RCC 7860 (cell line): ENCODE measurements around the gene GCGR.
"Not testable (repeated sequence)": the region's sequence is repeated elsewhere in the genome, so short reads cannot be mapped to it uniquely, and the experiment has no call there.

ENCODE experiments used
- DNase-seq: peaks from one replicate; pipeline ENCODE4 v3.0.0-alpha.2; 2015; ENCODE audit warnings: low spot score
- FAIRE-seq: peaks from 2 replicates; lab custom pipeline; 2012; peaks lifted over from hg19 to GRCh38; lab: Jason Lieb, UNC

Gene GCGR

DNA sequence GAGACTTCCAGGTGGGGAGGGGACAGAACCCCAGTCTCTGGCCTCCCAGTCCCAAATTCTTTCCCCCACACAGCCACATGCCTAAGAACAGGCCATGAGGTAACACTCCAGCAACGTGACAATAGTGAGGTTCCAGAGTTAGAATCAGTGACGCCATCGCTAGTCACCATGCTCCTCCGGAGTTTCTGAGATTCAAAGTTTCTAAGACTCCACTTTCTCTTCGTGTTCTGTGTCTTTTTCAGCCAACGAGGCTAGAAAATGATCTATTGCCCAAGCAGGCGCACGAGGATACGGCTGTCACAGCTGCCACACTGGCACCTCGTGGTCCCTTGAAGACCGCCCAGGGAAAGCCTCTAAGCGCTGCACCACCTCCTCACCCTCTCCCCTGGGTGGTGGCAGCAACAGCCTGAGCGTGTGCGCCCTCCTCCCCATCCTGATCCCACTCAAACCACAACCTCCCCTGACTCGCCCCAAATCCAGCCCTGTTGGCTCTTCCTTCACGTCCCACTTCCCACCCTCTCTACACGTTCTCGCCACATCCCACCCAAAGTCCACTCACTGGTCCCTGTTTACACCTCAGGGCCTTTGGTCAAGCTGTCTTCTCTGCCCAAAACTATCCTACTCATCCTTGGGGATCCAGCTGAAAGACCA lies 28.1 kb downstream of the GCGR start:
- DNase-seq (no peak), FAIRE-seq (no peak)

DNA sequence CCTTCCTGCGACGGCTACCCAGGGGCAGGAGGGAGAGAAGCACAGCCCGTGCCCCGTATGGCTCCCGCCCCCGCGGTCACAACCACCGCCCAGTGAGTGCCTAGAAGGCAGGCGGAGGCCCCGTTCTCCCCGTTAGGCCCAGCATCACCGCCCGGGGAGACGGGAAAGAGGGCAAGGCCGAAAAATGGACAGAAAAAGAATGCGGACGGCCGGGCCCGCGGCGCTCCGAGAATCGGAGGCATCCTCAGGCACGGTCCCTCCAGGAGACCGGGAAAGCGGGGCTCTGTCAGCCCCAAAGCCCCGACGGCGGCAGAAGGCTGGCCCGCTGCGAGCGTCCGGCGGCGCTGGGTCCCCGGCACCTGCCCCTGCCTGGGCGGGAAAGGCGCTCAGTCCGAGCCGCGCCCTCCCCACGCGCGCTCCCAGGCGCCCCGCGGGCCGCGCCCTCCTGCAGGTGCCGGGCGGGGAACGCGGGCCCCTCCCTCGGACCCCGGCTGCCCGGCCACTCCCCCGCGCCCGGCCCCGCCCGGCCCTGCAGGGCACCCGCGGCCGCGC lies 28.7 kb downstream of the GCGR start:
- DNase-seq (no peak), FAIRE-seq (no peak)

DNA sequence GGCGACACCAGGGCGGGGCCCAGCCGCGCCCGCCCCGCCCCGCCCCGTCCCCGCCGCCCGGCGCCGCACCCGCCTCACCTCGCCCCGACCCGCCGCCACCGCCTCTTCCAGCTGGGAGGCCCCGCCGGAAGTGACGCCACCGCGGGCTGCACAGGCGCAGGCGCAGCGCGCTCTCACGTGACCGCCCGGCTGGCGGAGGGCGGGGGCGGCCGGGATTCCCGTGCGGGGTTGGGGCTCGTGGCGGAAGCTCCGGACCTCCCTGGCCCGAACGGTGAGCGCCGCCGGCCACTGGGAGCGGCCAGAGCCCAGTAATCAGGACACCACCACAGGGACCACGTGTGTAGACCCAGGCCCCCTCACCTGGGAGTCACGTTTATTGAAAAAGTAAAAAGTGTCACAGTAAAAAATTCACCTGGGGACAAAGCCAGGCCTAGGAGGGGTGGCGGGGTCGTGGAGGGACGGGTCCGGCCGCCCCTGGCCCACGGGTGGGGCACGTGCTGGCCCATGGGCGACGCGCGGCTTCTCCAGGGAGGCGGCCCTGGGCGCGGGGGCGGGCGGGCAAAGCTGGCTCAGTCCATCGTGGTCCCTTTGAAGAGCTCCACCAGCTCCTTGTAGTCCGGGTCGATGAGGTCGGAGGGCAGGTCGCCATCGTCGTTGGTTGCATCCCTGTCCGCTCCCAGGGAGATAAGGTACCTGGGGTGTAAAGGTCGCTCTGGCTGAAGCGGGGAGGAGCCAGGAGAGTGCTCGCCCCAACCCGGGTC lies 29.4 kb downstream of the GCGR start, which contains the start of gene MCRIP1:
Gene MCRIP1, minus strand, starts transcription at position 132 of the 761 bp plus-strand sequence. CDS start 8,785 bp downstream, outside the sequence.
- FAIRE-seq (no peak), DNase-seq (peak; percentile 80)

DNA sequence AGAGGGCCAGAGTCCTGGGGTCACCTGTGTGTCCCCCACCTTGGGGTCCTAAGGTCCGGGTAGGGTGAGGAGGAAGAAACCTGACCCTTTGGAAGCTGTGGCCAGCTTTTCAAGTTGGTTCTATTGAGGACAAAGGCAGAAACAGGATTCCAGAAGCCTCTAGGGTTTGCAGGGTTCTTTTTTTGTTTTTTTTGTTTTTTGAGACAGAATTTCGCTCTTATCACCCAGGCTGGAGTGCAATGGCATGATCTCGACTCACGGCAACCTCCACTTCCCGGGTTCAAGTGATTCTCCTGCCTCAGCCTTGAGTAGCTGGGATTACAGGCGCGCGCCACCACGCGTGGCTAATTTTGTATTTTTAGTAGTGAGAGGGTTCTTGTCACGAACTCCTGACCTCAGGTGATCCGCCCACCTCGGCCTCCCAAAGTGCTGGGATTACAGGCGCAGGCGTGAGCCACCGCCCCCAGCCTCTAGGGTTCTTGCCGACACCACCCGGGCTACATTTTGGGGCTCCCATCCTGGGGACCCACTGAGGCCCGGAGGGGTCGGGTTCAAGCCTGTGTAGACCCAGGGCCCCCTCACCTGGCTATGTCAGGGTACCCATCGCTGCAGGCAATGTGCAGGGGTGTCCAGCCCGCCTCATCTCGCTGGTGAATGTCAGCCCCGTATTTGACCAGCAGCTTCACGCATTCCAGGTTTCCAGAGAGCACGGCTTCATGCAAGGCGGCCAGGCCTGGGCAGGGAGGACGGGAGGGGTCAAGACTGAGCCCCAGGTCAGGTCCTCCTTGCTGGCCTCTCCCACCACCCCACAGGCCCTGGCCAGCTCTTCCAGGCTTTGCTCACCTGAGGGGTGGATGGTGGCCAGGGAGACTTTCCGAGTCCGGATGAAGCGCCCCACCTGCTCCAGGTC lies 30.2 kb downstream of the GCGR start:
- no peak for FAIRE-seq
- no peak for DNase-seq

DNA sequence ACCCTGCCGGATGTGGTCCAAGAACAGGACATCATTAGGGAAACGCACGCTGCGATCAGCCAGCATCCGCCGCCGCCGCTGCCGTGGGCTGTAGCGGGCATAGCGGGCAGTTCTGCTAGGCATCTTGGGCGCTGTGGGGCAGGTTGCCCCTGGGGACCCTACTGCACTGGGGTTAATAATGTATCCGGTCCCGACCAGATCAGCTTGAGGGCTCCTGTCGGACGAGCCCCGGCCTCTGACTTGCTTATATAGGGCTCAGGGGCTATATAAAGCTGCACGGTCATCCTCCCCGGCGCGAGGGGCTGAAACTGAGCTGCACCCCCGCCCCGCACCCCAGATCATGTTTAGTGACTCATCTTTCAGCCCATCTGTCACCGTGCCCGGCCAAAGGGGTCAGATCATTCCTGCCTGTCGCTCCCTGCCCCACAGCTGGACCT lies 30.9 kb downstream of the GCGR start, which contains the start of gene PPP1R27:
Gene PPP1R27, minus strand, starts transcription at position 220 of the 437 bp plus-strand sequence. Its CDS starts 97 bp downstream, at position 123.
- no peak for DNase-seq
- no peak for FAIRE-seq

DNA sequence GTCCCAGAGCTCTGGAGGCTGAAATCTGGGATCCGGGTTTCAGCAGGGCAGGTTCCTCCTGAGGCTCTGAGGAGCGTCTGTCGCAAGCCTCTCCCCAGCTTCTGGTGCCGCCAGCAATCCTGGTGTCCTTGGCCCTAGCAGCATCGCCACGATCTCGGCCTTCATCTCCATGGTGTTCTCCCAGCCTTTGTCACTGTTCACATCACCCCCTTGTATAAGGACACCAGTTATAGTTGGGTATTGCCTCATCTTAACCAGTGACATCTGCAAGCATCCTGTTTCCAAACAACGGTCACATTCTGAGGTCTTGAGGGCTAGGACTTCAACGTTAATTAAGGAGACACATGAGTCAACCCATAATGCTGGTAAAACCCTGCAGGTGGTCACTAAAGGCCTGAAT lies 33.7 kb downstream of the GCGR start:
- no peak for DNase-seq
- FAIRE-seq = no peak

DNA sequence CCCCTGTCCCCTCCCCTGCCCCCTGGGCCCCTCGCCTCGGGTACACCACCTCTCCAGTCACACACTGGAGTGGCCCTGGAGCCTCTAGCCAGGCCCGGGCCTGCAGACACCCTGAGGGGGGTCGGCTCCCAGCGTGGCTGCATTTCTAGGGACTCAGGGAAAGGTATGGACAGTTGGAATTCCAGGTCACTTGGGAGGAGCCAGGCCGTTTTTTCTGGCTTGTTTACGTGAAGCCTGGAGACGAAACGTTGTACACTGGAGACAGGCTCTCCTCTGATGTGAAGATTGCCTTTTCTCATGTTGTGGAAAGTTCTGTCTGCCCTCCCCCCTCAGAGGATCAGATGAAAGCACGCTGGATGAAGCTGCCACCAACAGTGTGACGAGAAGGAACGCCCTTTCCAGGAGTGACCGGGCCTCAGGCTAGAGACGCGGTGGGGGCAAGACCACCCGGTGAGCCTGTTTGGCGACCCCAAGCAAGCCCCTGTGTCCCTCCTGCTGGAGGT lies 34.9 kb downstream of the GCGR start:
- DNase-seq (no peak), FAIRE-seq (no peak)

DNA sequence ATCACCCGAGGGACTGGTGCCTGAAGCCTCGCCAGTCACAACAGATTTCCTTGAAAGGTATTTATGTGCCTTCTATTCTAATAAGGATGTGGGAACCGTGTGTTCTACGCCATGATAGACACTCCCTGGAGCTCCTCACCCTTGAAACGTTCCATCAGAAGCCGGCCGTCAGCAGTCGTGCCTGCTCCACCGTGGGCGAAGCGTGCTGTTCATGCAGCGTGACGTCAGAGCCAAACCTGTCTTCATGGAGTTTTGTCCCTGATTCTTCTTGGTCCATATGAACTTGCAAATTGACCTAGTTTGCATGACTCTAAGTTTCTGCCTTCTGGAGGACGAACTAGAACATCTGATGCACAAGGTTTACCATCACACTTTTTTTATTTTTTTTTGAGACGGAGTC lies 35.4 kb downstream of the GCGR start:
- FAIRE-seq = no peak

DNA sequence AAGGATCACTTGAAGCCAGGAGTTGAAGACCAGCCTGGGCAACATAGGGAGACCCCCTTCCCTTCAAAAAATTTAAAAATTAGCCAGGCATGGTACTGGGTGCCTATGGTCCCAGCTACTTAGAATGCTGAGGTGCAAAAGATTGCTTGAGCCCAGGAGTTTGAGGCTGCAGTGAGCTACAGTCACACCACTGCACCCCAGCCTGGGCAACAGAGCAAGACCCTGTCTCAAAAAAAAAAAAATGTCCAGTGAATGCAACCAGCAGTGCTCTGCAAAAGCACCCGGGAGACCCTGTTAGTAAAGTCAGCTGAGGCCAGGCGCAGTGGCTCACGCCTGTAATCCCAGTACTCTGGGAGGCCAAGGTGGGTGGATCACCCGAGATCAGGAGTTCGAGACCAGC lies 36.1 kb downstream of the GCGR start:
- not testable (repeated sequence) for DNase-seq, FAIRE-seq

More for the DNA sequence above, 35.4 kb downstream of the GCGR start:
- DNase-seq = no peak

DNA sequence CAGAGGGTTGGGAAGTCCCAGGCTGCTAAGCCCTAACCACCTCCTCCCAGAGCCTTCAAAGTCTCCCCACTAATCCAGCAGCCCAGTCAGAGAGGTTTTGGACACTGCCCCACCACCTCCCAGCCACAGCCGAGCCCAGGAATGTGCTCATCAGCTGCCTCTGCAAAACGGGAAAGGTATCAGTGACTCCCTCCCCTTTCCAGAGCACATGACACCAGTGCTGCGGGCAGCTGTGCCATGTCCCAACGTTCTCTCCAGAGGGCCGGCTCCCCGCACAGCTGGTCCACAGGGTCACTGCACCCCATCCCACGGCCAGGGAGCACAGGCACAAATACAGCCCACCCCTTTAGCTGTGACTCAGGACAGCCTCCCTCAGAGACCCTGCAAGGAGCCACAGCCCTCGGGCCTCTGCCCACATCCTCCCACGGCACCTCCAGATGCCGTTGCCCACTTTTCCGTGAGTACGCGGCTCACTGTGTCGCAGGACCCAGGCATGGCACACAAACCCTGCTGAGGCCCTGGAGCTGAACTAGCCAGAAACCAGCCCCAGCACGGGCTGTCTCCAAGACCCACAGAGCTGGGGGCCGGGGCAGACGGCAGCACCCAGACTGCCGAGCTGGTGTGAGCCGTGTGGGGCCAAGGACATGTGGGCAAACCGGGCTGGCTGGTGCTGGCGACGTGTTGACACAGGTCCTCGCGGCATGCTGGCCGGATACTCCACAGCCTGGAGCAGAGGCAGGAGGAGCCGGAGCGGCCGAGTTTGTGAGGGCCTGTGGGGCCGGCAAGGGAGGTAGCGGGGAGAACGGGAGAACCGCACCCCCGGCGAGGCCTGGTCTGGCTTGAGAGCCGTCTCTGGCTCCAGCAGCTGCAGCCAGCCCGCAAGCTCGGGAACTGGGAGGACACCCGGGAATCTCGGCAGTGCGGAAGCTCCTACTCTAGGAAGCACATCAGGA lies 37.2 kb downstream of the GCGR start:
- FAIRE-seq (no peak), DNase-seq (no peak)

DNA sequence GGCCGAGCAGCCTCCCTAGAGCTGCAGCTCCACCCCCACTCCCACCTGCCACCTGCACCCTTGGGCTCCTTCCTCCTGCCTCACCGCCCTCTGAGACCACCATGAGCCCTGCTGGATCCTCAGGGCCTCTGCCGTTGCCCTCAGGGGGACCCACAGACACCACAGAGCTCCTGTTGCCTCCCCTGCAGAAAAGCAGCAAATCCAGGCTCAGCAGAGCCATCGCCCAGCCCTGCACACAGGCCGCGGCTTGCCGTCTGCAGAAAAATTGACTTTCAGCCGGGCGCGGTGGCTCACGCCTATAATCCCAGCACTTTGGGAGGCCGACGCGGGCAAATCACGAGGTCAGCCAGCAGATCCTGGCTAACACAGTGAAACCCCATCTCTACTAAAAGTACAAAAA lies 37.9 kb downstream of the GCGR start:
- no peak for DNase-seq
- no peak for FAIRE-seq

DNA sequence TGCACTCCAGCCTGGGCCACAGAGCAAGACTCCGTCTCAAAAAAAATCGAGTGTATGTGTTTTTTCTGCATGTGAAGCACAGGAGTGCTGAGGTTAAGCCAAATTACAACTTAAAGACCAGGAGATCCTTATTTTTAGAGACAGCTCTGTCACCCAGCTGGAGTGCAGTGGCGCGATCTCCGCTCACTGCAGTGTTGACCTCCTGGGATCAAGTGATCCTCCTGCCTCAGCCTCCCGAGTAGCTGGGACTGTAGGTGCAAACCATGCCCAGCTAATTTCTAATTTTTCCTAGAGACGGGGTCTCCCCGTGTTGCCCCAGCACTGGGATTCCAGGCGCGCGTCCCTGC lies 38.4 kb downstream of the GCGR start:
- no peak for DNase-seq
- FAIRE-seq = no peak

DNA sequence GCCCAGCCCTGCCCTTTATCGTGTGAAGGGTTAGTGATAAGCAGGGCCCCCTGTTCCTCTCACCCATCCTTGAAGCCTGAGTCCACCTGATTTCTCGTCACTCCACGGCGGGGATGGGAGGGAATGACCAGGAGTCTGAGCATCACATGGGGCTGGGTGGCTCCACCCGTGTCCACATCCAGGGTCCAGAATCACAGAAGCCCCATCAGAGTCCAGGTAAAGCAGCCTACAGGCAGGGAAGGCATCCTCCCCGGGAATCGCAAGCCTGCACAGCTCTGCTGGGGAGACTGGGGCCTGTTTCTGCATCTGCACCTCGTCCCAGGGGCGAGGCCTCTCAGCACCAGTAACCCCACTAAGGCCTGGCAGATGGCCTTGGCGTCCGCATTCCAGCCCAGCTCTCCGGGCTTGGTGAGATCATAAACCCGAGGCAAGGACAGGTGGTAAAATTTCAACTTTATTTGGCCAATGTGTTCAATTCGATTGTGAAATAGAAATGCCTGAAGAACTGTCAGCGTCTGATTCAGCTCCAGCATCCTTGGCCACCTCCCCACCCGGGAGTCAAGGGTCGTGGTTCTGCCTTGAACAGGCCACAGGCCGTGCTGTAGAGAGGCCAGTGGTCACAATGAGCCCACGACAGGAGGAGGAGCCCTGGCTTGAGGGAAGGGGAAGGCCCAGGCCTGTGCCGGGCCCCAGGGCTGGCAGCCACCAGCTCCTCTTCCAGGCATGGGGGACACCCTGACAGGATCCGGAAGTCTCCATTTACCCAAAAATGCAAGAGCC lies 39.0 kb downstream of the GCGR start:
- DNase-seq = no peak
- no peak for FAIRE-seq

DNA sequence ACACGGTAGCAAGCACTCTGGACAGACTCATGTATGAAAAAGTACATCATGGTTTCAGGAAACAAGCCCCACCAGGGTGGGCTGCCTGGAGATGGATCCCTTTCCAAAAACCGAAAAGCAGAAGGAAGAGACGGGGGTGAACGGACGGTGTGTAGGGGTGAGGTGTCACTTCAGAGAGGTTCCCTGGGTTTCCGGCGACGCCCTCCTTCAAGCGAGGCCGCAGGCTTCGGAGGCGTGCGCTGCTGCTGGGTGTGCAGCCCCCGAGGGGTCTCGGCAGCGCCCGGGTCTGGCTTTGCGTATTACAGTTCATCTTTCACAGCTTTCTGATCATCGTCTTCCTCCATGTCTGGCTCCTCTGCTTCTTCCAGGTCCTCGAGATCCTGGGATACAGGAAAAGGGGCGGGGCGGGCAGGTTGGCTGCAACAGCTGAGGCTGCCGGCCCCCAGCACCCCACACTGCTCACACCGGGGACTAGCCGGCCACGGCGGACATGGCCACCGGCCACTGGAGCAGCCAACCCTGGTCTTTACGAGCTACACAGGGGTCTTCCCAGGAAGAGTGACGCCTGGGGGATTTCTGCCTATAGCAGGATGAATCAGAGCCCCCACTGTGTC lies 39.9 kb downstream of the GCGR start:
- FAIRE-seq = no peak
- no peak for DNase-seq

DNA sequence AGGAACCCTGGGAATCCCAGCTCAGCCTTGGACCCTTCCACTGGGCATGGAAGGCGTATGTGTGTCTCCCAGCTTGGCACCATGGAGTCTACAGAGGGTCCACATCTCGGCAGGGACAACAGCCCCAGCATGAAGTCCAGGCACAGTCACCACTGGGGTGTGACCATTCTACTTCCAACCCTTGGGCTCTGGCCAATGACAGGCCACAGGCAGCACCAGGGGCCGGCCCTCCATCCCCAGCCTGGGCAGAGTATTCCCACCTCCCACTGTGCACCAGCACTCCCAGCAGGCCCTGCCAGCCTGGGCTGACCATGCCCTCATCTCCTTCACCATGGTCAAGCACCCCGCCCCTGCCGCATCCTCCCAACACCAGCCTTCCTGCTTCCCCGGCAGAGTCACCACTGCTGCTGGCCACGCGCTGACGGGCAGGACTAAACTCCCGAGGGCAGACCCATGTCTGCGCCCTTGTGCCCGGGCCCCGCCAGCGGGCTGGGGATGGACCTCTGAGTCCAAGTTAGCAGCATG lies 40.4 kb downstream of the GCGR start:
- FAIRE-seq (no peak), DNase-seq (no peak)

DNA sequence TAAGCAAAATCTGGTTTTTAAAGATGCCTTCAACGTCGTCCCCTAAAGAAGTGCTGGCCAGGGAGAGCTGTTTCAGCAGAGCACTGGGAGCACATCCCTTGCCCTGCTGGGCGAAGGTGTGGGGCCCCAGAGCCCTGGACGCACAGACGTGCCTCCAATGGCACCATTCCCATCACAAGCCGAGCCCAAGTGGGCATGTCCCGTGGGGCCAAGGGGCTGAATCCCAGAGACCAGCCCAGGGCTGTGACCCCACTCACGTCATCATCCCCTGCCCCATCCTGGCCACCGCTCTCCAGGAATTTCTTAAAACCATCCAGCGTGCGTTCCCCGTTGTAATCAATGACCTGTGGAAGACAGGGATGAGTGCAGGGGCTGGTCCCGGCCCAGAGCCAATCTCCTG lies 40.9 kb downstream of the GCGR start:
- no peak for FAIRE-seq
- no peak for DNase-seq

DNA sequence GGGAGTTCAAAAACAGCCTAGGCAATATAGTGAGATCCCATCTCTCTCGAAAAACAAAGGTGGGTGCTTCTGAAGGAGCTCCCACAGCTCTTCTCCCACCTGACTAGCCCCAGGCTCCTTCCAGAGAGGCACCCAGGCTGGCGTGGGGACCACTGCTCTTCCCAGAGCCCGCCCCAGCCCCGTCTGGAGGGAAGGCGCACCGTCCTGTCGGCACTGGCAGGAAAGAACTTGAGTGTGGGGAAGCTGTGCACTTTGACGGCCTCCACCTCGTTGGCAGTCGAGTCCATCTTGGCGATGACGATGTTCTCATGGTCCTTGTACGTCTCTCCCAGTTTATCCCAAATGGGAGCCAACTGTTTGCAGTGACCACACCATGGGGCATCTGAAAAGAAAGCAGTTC lies 41.4 kb downstream of the GCGR start:
- DNase-seq (no peak), FAIRE-seq (no peak)
